Measurements from ENCODE around the gene PGBD1. TPM values are rescaled to one million over a fixed set of nuclear protein-coding genes. Genes with fewer than 3 reads are reported as not detected.

The PGBD1 gene
- total and polyA plus RNA-seq, 2 of the 13 experiments (the other 11 are each of a cell fraction or from before 2014, with no cell fraction given), result 3.6 to 6.9 TPM

DNA sequence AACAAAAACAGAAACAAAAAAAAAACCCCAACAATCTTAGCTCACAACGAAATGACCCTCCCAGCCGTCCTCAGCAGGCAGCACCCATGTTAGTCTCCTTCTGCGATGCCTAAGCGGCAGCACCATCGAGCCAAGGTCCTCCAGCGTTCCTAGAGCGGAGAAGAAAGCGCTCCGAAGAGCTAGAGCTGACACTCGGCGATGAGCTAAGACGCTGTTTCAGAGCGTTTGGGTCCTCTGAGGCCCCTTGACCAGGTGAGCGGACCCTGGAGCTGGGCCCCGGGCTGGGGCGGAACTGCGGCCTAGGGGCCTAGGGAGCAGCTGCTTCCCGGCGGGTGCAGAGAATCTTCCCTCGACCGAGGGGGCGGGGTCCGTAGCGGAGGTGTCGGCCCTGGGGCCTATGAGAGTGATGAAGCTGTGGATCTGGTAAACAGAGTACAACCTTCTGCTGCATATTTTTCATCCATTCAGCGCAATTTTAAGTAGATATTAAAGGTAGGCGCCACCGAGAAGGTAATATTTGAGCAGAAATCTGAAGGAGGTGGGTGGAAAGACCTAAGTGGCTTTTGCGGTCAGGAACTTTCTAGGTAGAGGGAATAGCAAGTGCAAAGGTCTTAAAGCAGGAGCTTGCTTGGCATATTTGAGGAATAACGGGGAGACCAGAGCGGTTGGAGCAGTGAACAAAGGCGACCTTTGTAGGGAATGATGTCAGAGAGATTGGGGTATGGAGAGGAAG, 14.2 kb upstream of the PGBD1 start, which contains the start of gene ZSCAN26 (continued):
- TF ChIP-seq MEIS1 (CRISPR knock-in tag; IDR thresholded peaks at IDR 0.05; ENCODE audit: borderline replicate concordance), result no peak
- TF ChIP-seq NCOA2 (CRISPR knock-in tag; IDR thresholded peaks at IDR 0.05), result peak; percentile 47; the same call in 1 of the 2 replicates
- TF ChIP-seq ZNF839 (CRISPR knock-in tag; IDR thresholded peaks at IDR 0.05; ENCODE audit: borderline replicate concordance), result peak; percentile 69; the same call in 1 of the 2 replicates
- peak; percentile 72; the same call in 1 of the 2 replicates for TF ChIP-seq NCOA1 (CRISPR knock-in tag; IDR thresholded peaks at IDR 0.05)
- peak; percentile 73 for TF ChIP-seq GATAD2A (CRISPR knock-in tag; IDR thresholded peaks at IDR 0.05)
- no peak; the same call in 1 of the 2 replicates for TF ChIP-seq ZNF124 (CRISPR knock-in tag; IDR thresholded peaks at IDR 0.05)
- peak; percentile 96 for TF ChIP-seq SALL1 (CRISPR knock-in tag; IDR thresholded peaks at IDR 0.05)
- peak; percentile 86; the same call in 1 of the 2 replicates for TF ChIP-seq KLF11 (CRISPR knock-in tag; IDR thresholded peaks at IDR 0.05)
- no peak for TF ChIP-seq ZNF740 (CRISPR knock-in tag; IDR thresholded peaks at IDR 0.05)
- TF ChIP-seq HDAC2 (CRISPR knock-in tag; IDR thresholded peaks at IDR 0.05), result peak; percentile 75
- TF ChIP-seq HNRNPUL1 (IDR thresholded peaks at IDR 0.05; ENCODE audit: low read depth, low read length), result no peak
- no peak for TF ChIP-seq ZNF138 (CRISPR knock-in tag; IDR thresholded peaks at IDR 0.05; ENCODE audit: low read depth)
- peak; percentile 94 for TF ChIP-seq KDM5A (IDR thresholded peaks at IDR 0.05; ENCODE audit: borderline replicate concordance, low read length)
- no peak for TF ChIP-seq ARID3A (IDR thresholded peaks at IDR 0.05; ENCODE audit: low read depth, low read length)
- TF ChIP-seq ZNF598 (CRISPR knock-in tag; IDR thresholded peaks at IDR 0.05; ENCODE audit: borderline replicate concordance), result peak; percentile 96; the same call in 1 of the 2 replicates
- no peak for TF ChIP-seq ZNF577 (CRISPR knock-in tag; IDR thresholded peaks at IDR 0.05; ENCODE audit: borderline replicate concordance, low read depth)
- TF ChIP-seq, protein P1, sequence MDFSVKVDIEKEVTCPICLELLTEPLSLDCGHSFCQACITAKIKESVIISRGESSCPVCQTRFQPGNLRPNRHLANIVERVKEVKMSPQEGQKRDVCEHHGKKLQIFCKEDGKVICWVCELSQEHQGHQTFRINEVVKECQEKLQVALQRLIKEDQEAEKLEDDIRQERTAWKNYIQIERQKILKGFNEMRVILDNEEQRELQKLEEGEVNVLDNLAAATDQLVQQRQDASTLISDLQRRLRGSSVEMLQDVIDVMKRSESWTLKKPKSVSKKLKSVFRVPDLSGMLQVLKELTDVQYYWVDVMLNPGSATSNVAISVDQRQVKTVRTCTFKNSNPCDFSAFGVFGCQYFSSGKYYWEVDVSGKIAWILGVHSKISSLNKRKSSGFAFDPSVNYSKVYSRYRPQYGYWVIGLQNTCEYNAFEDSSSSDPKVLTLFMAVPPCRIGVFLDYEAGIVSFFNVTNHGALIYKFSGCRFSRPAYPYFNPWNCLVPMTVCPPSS (IDR thresholded peaks at IDR 0.05), result no peak
- TF ChIP-seq ZNF652 (CRISPR knock-in tag; IDR thresholded peaks at IDR 0.05; ENCODE audit: borderline replicate concordance, low read depth), result peak; percentile 84
- TF ChIP-seq ZNF576 (CRISPR knock-in tag; IDR thresholded peaks at IDR 0.05), result no peak
- TF ChIP-seq MYNN (CRISPR knock-in tag; IDR thresholded peaks at IDR 0.05; ENCODE audit: low read depth), result 0 out of 2 replicates have a peak, but pooled peaks have one; percentile 44
- TF ChIP-seq ZNF777 (CRISPR knock-in tag; IDR thresholded peaks at IDR 0.05), result peak; percentile 45; the same call in 1 of the 2 replicates
- no peak for TF ChIP-seq ZNF34 (CRISPR knock-in tag; IDR thresholded peaks at IDR 0.05; ENCODE audit: borderline replicate concordance)
- peak; percentile 86 for TF ChIP-seq HOXA3 (CRISPR knock-in tag; IDR thresholded peaks at IDR 0.05)
- TF ChIP-seq, protein P2, sequence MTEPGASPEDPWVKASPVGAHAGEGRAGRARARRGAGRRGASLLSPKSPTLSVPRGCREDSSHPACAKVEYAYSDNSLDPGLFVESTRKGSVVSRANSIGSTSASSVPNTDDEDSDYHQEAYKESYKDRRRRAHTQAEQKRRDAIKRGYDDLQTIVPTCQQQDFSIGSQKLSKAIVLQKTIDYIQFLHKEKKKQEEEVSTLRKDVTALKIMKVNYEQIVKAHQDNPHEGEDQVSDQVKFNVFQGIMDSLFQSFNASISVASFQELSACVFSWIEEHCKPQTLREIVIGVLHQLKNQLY (CRISPR knock-in tag; IDR thresholded peaks at IDR 0.05), result peak; percentile 46; the same call in 1 of the 2 replicates
- TF ChIP-seq ZNF841 (CRISPR knock-in tag; IDR thresholded peaks at IDR 0.05; ENCODE audit: borderline replicate concordance), result peak; percentile 43; the same call in 1 of the 2 replicates

All from HepG2 (cell line).